ENCODE measurements around the gene NNMT. TPM values are rescaled to one million over a fixed set of nuclear protein-coding genes. Genes with fewer than 3 reads are reported as not detected.

NNMT gene
- total and polyA plus RNA-seq, 10 donors: 131 to 324 (median 229) TPM

- peaks cover 0 to 19% (median 0%) of the 10 kb centered on the region in 7 donors for H3K27me3 ChIP-seq (replicated peaks in 1 of 7)
- TF ChIP-seq POLR2A (IDR thresholded peaks at IDR 0.05): no peak
- TF ChIP-seq CTCF (IDR thresholded peaks at IDR 0.05 in 8 of 11, conservative IDR thresholded peaks at IDR 0.05 in 3 of 11): peak; percentile 20 to 66 (median 49)
- TF ChIP-seq POLR2AphosphoS5 (IDR thresholded peaks at IDR 0.05): peak; percentile 60 to 70 (median 64)
- H3K27ac ChIP-seq: peak overlapping the region in 7 of 8 donors; percentile 51 to 76 (median 66)
- H3K4me3 ChIP-seq: no peak overlapping the region
- DNase-seq: peak; percentile 83
- 20 to 47% (median 28%) methylated on average over 6 of the region's 6 CpGs for WGBS, 5 donors
- no peaks in the 10 kb centered on the region for H3K36me3 ChIP-seq
- peaks cover 0 to 34% (median 8%) of the 10 kb centered on the region in 6 donors for H3K4me1 ChIP-seq
- intact Hi-C loops (cut with DNase I; ENCODE audit: low total_unique reads): no loop called here
- no peaks in the 10 kb centered on the region for H3K9me3 ChIP-seq
Observed at GRCh38 chr11:114280696-114281095, 15.5 kb upstream of the NNMT start.

GRCh38 chr11:114281388-114281956 lies 14.7 kb upstream of the NNMT start:
- peak overlapping the region in 7 of 8 donors; percentile 51 to 76 (median 66) for H3K27ac ChIP-seq
- intact Hi-C loops (cut with DNase I; ENCODE audit: low total_unique reads): no loop called here
- H3K4me3 ChIP-seq: no peak overlapping the region
- no peaks in the 10 kb centered on the region for H3K36me3 ChIP-seq
- no peaks in the 10 kb centered on the region for H3K9me3 ChIP-seq
- H3K4me1 ChIP-seq: peaks cover 0 to 34% (median 8%) of the 10 kb centered on the region in 6 donors
- 72 to 90% (median 80%) methylated on average over 1 of the region's 1 CpG for WGBS, 5 donors
- TF ChIP-seq CTCF (IDR thresholded peaks at IDR 0.05 in 8 of 11, conservative IDR thresholded peaks at IDR 0.05 in 3 of 11) (no peak), POLR2AphosphoS5 (IDR thresholded peaks at IDR 0.05) (no peak), POLR2A (IDR thresholded peaks at IDR 0.05) (no peak)
- H3K27me3 ChIP-seq (replicated peaks in 1 of 7): peaks cover 0 to 13% (median 0%) of the 10 kb centered on the region in 7 donors
- no peak for DNase-seq

GRCh38 chr11:114282488-114282887 lies 13.7 kb upstream of the NNMT start:
- DNase-seq: no peak
- H3K4me3 ChIP-seq: no peak overlapping the region
- H3K4me1 ChIP-seq: peaks cover 0 to 39% (median 8%) of the 10 kb centered on the region in 6 donors

More at GRCh38 chr11:114282488-114282887, 13.7 kb upstream of the NNMT start:
- Histone ChIP-seq H3K36me3 (no peaks in the 10 kb centered on the region), H3K27me3 (replicated peaks in 1 of 7) (peaks cover 0 to 9% (median 0%) of the 10 kb centered on the region in 7 donors), H3K27ac (peak overlapping the region in 1 of 8 donors; percentile 73), H3K9me3 (no peaks in the 10 kb centered on the region)
- 72 to 90% (median 84%) methylated on average over 3 of the region's 3 CpGs for WGBS, 5 donors
- TF ChIP-seq POLR2A (IDR thresholded peaks at IDR 0.05) (no peak), CTCF (IDR thresholded peaks at IDR 0.05 in 8 of 11, conservative IDR thresholded peaks at IDR 0.05 in 3 of 11) (no peak), POLR2AphosphoS5 (IDR thresholded peaks at IDR 0.05) (no peak)
- intact Hi-C loops (cut with DNase I; ENCODE audit: low total_unique reads): no loop called here

All from spleen (tissue), 11 donors.